Fibroblast of lung (primary cell): ENCODE measurements around the gene ADAM10. TPM values are rescaled to one million over a fixed set of nuclear protein-coding genes. Genes with fewer than 3 reads are reported as not detected.

Source experiments
- DNase-seq, 2 donors: peaks; one replicate each; pipeline versions ENCODE4 v3.0.0 to v3.0.0-alpha.2; 2010; ENCODE audit warnings: low read depth in 2 of 2
- H2AFZ ChIP-seq: 2 replicates; pipeline ENCODE4 v1.5.1; 2012; ENCODE audit warnings: low read length, control low read depth, inconsistent platforms
- H3K27ac ChIP-seq: 2 replicates; pipeline ENCODE4 v1.5.1; 2011; ENCODE audit warnings: low read length, control low read depth; ENCODE audit not compliant: insufficient read depth
- H3K27me3 ChIP-seq: 2 replicates; pipeline ENCODE4 v1.5.1; 2011; ENCODE audit warnings: mild to moderate bottlenecking, low read length; ENCODE audit not compliant: control insufficient read depth, insufficient read depth
- H3K36me3 ChIP-seq: 2 replicates; pipeline ENCODE4 v1.5.1; 2011; ENCODE audit warnings: low read length; ENCODE audit not compliant: control insufficient read depth, insufficient read depth
- H3K4me1 ChIP-seq: 2 replicates; pipeline ENCODE4 v1.5.1; 2011; ENCODE audit warnings: low read length; ENCODE audit not compliant: control insufficient read depth, insufficient read depth; ENCODE audit errors: extremely low read depth
- H3K4me2 ChIP-seq: 2 replicates; pipeline ENCODE4 v1.5.1; 2011; ENCODE audit warnings: low read length, control low read depth; ENCODE audit not compliant: insufficient read depth; ENCODE audit errors: extremely low read depth
- H3K4me3 ChIP-seq, 4 experiments: fragments of 200-600 bp in 1 of 4; sonication (generic) in 1 of 4; replicated peaks in 1 of 4; 2 replicates each; pipeline ENCODE4 v1.5.1; 2011 to 2016; ENCODE audit warnings: low read length in 4 of 4, low read depth in 3 of 4, mild to moderate bottlenecking in 3 of 4, control low read depth in 2 of 4, inconsistent platforms in 1 of 4, mixed read lengths in 1 of 4; ENCODE audit not compliant: insufficient read depth in 1 of 4; ENCODE audit errors: control extremely low read depth in 1 of 4
- H3K79me2 ChIP-seq: 2 replicates; pipeline ENCODE4 v1.5.1; 2012; ENCODE audit warnings: mild to moderate bottlenecking, low read length, inconsistent platforms; ENCODE audit not compliant: control insufficient read depth, insufficient read depth
- H3K9ac ChIP-seq: 2 replicates; pipeline ENCODE4 v1.5.1; 2011; ENCODE audit warnings: mild to moderate bottlenecking, low read length, control low read depth; ENCODE audit not compliant: insufficient read depth
- H3K9me3 ChIP-seq: 2 replicates; pipeline ENCODE4 v1.5.1; 2012; ENCODE audit warnings: low read depth, low read length; ENCODE audit not compliant: control insufficient read depth, insufficient read depth
- H4K20me1 ChIP-seq: 2 replicates; pipeline ENCODE4 v1.5.1; 2011; ENCODE audit warnings: low read length; ENCODE audit not compliant: control insufficient read depth, insufficient read depth; ENCODE audit errors: extremely low read depth
- CTCF ChIP-seq, 2 donors: IDR thresholded peaks in 1 of 2; conservative IDR thresholded peaks in 1 of 2; 1 replicate in 1 of 2; 2 replicates in 1 of 2; pipeline ENCODE4 v1.5.1; 2011 to 2012; ENCODE audit warnings: low read length in 2 of 2, control low read depth in 1 of 2, inconsistent platforms in 1 of 2, low read depth in 1 of 2, mild to moderate bottlenecking in 1 of 2
- EZH2 ChIP-seq: IDR thresholded peaks from 2 replicates; pipeline ENCODE4 v1.5.1; 2012; ENCODE audit warnings: low read length, control low read depth, mild to moderate bottlenecking; ENCODE audit errors: missing control alignments
- polyA plus RNA-seq, 2 donors: library from polyadenylated mRNA; depleted of rRNA in 1 of 2; stranded (reverse) in 1 of 2; unstranded in 1 of 2; fragments of >200 nt; gene quantifications; 2 replicates each; pipeline ENCODE4 v1.2.1, GENCODE V29; 2011 to 2012; ENCODE audit warnings: missing spikeins in 1 of 2
- total RNA-seq: library from RNA; depleted of rRNA; stranded (reverse); fragments of >200 nt; gene quantifications from 2 replicates; pipeline ENCODE4 v1.2.1, GENCODE V29; 2014

ADAM10 gene
- total and polyA plus RNA-seq, 2 donors (not counting 1 experiment from before 2014, with no cell fraction given) = 224 to 318 TPM

- DNase-seq = peak in 1 of 2 donors; percentile 8
- no peak overlapping the region for H3K27ac ChIP-seq
- H3K4me3 ChIP-seq = no peak overlapping the region
- no peak overlapping the region for H3K4me2 ChIP-seq
- H3K9me3 ChIP-seq = no peaks in the 10 kb centered on the region
- H3K4me1 ChIP-seq = peaks cover 6% of the 10 kb centered on the region
- no peak overlapping the region for H3K9ac ChIP-seq
- peaks cover 2% of the 10 kb centered on the region for H3K36me3 ChIP-seq
- TF ChIP-seq CTCF (conservative IDR thresholded peaks at IDR 0.05 in 1 of 2, IDR thresholded peaks at IDR 0.05 in 1 of 2; ENCODE audit: low read depth in 1 of 2, low read length in 2 of 2) (no peak), EZH2 (no peak)
- peaks cover 7% of the 10 kb centered on the region for H3K79me2 ChIP-seq
- H3K27me3 ChIP-seq = no peaks in the 10 kb centered on the region
- no peak overlapping the region for H2AFZ ChIP-seq
- H4K20me1 ChIP-seq = no peaks in the 10 kb centered on the region
These were observed 137.5 kb downstream of the ADAM10 start for GRCh38 chr15:58611731-58612676.

- Histone ChIP-seq H3K27me3 (no peaks in the 10 kb centered on the region), H3K27ac (no peak overlapping the region), H2AFZ (no peak overlapping the region), H3K9me3 (no peaks in the 10 kb centered on the region), H3K9ac (no peak overlapping the region), H4K20me1 (no peaks in the 10 kb centered on the region), H3K4me2 (peak overlapping the region; percentile 63), H3K36me3 (peaks cover 2% of the 10 kb centered on the region), H3K79me2 (peaks cover 7% of the 10 kb centered on the region), H3K4me1 (peaks cover 6% of the 10 kb centered on the region), H3K4me3 (no peak overlapping the region)
- TF ChIP-seq CTCF (conservative IDR thresholded peaks at IDR 0.05 in 1 of 2, IDR thresholded peaks at IDR 0.05 in 1 of 2; ENCODE audit: low read depth in 1 of 2, low read length in 2 of 2) (no peak), EZH2 (no peak)
- DNase-seq = no peak
These were observed 140.8 kb downstream of the ADAM10 start for GRCh38 chr15:58608711-58609110.

- no peaks in the 10 kb centered on the region for H3K27me3 ChIP-seq
- peak; percentile 57 to 82 for DNase-seq
- peaks cover 2% of the 10 kb centered on the region for H3K36me3 ChIP-seq
- peaks cover 7% of the 10 kb centered on the region for H3K79me2 ChIP-seq
- H3K4me2 ChIP-seq = peak overlapping the region; percentile 63
- no peaks in the 10 kb centered on the region for H3K9me3 ChIP-seq
- H3K4me1 ChIP-seq = peaks cover 6% of the 10 kb centered on the region
- no peak overlapping the region for H3K4me3 ChIP-seq
- H3K9ac ChIP-seq = no peak overlapping the region
- no peak for TF ChIP-seq CTCF (conservative IDR thresholded peaks at IDR 0.05 in 1 of 2, IDR thresholded peaks at IDR 0.05 in 1 of 2; ENCODE audit: low read depth in 1 of 2, low read length in 2 of 2)
- TF ChIP-seq EZH2 = no peak
- no peaks in the 10 kb centered on the region for H4K20me1 ChIP-seq
- H2AFZ ChIP-seq = no peak overlapping the region
- peak overlapping the region; percentile 29 for H3K27ac ChIP-seq
These were observed 141.3 kb downstream of the ADAM10 start for GRCh38 chr15:58608129-58608590.
